K562 (cell line): ENCODE results near the gene MDM1. TPM values are rescaled to one million over a fixed set of nuclear protein-coding genes. Genes with fewer than 3 reads are reported as not detected.
A peak's percentile ranks its signal among the peaks of the same experiment; 100 is the strongest.

Experiments used
- ATF6 ChIP-seq: sonication (generic); formaldehyde crosslinking; IDR thresholded peaks from 2 replicates; pipeline ENCODE4 v1.4.0; 2020; ENCODE audit warnings: mild to moderate bottlenecking, missing genetic modification reagents
- CEBPG ChIP-seq, 3 experiments: fragments of 200-800 bp in 1 of 3; sonication (Bioruptor generic) in 1 of 3; sonication (generic) in 1 of 3; formaldehyde crosslinking in 1 of 3; IDR thresholded peaks in 2 of 3; conservative IDR thresholded peaks in 1 of 3; 2 replicates each; pipeline versions ENCODE4 v1.6.1 to v1.8.0; 2016 to 2022; ENCODE audit warnings: missing compliant biosample characterization in 2 of 3, missing genetic modification characterization in 2 of 3, mild to moderate bottlenecking in 1 of 3, missing genetic modification reagents in 1 of 3
- CREB3L1 ChIP-seq: fragments of 450-650 bp; IDR thresholded peaks from 2 replicates; pipeline ENCODE4 v1.6.1; 2014; ENCODE audit warnings: low read depth, mild to moderate bottlenecking, moderate library complexity, borderline replicate concordance
- CXXC5 ChIP-seq: fragments of 250-450 bp; sonication (Bioruptor Pico); IDR thresholded peaks from 2 replicates; pipeline ENCODE4 v1.8.0; 2022; ENCODE audit warnings: inconsistent platforms, mild to moderate bottlenecking, moderate library complexity
- HSF4 ChIP-seq: fragments of 250-450 bp; sonication (Bioruptor Pico); IDR thresholded peaks from 2 replicates; pipeline ENCODE4 v2.1.2; 2022; ENCODE audit warnings: mild to moderate bottlenecking, moderate library complexity, borderline replicate concordance
- L3MBTL2 ChIP-seq: fragments of 450-650 bp; IDR thresholded peaks from 2 replicates; pipeline ENCODE4 v1.6.1; 2016; ENCODE audit warnings: mild to moderate bottlenecking, moderate library complexity
- RFX7 ChIP-seq: fragments of 250-450 bp; sonication (Bioruptor Pico); IDR thresholded peaks from 2 replicates; pipeline ENCODE4 v1.5.1; 2021; ENCODE audit warnings: mild to moderate bottlenecking
- RREB1 ChIP-seq: fragments of 250-450 bp; sonication (Bioruptor Pico); IDR thresholded peaks from 2 replicates; pipeline ENCODE4 v1.4.0; 2020
- ZBTB7A ChIP-seq: IDR thresholded peaks from 2 replicates; pipeline ENCODE4 v1.6.1; 2011; ENCODE audit warnings: low read depth, mild to moderate bottlenecking, low read length, moderate library complexity, borderline replicate concordance; ENCODE audit not compliant: control insufficient read depth
- ZBTB9 ChIP-seq: fragments of 450-650 bp; formaldehyde crosslinking; IDR thresholded peaks from 2 replicates; pipeline ENCODE4 v1.4.0; 2020; ENCODE audit warnings: mild to moderate bottlenecking, moderate library complexity
- ZNF165 ChIP-seq: fragments of 250-450 bp; sonication (Bioruptor Pico); IDR thresholded peaks from 2 replicates; pipeline ENCODE4 v1.4.0; 2020; ENCODE audit warnings: borderline replicate concordance
- ZNF174 ChIP-seq: fragments of 250-450 bp; sonication (Bioruptor Pico); IDR thresholded peaks from 2 replicates; pipeline ENCODE4 v1.4.0; 2020; ENCODE audit warnings: mild to moderate bottlenecking
- ZNF57 ChIP-seq: fragments of 450-650 bp; formaldehyde crosslinking; IDR thresholded peaks from 2 replicates; pipeline ENCODE4 v1.4.0; 2020; ENCODE audit warnings: mild to moderate bottlenecking, moderate library complexity
- ZNF699 ChIP-seq: fragments of 250-450 bp; sonication (Bioruptor Pico); IDR thresholded peaks from 2 replicates; pipeline ENCODE4 v1.8.0; 2021; ENCODE audit warnings: mild to moderate bottlenecking, moderate library complexity; ENCODE audit not compliant: insufficient replicate concordance
- polyA plus RNA-seq, 8 experiments: library from polyadenylated mRNA; depleted of rRNA in 4 of 8; stranded (reverse) in 5 of 8; unstranded in 3 of 8; fragments of >200 nt; fragmentation: Nextera tagmentation in 2 of 8; fragmentation: Illumina TruSeq in 1 of 8; extraction: Ambion mirVana in 2 of 8; extraction: Trizol in 1 of 8; gene quantifications; 2 replicates each; pipeline versions ENCODE4 v1.2.1 to v1.2.3, GENCODE V29; 2011 to 2014; ENCODE audit warnings: inconsistent platforms in 1 of 8, missing spikeins in 1 of 8
- total RNA-seq, 7 experiments: library from RNA; depleted of rRNA in 6 of 7; stranded (reverse); fragments of >200 nt in 6 of 7; fragmentation: Illumina TruSeq in 2 of 7; extraction: Trizol in 2 of 7; gene quantifications; 2 replicates each; pipeline versions ENCODE4 v1.2.1 to v1.2.3, GENCODE V29; 2011 to 2021; ENCODE audit warnings: low replicate concordance in 1 of 7

The MDM1 gene
- total and polyA plus RNA-seq, 9 of the 15 experiments (the other 6 are each of a cell fraction or from before 2014, with no cell fraction given) = 7.5 to 16.8 (median 13.1) TPM

- TF ChIP-seq RREB1 (CRISPR knock-in tag) = no peak
- TF ChIP-seq CXXC5 (CRISPR knock-in tag) = peak; percentile 50
- TF ChIP-seq ZNF165 (CRISPR knock-in tag) = no peak
- no peak for TF ChIP-seq ATF6 (CRISPR knock-in tag)
- no peak for TF ChIP-seq ZBTB9 (CRISPR knock-in tag)
- TF ChIP-seq L3MBTL2 = no peak
- TF ChIP-seq ZBTB7A = no peak
- no peak for TF ChIP-seq ZNF699 (CRISPR knock-in tag)
- TF ChIP-seq RFX7 = no peak
- no peak for TF ChIP-seq CEBPG (CRISPR knock-in tag; IDR thresholded peaks at IDR 0.05)
- TF ChIP-seq CEBPG (tag; conservative IDR thresholded peaks at IDR 0.05 in 1 of 2, IDR thresholded peaks at IDR 0.05 in 1 of 2) = no peak
- TF ChIP-seq ZNF57 (CRISPR knock-in tag) = no peak
- no peak for TF ChIP-seq CREB3L1
- TF ChIP-seq ZNF174 = no peak
- no peak for TF ChIP-seq HSF4 (CRISPR knock-in tag)
These were observed 26.6 kb upstream of the MDM1 start (continued) for GRCh38 chr12:68358532-68359485.
